Subcutaneous abdominal adipose tissue (tissue), 5 donors: ENCODE results near the gene TCTN1.
"Not testable (repeated sequence)": the region's sequence is repeated elsewhere in the genome, so short reads cannot be mapped to it uniquely, and the experiment has no call there.

Experiments
- H3K27ac ChIP-seq: one replicate; pipeline ENCODE4 v1.7.0; 2013; ENCODE audit warnings: low read depth, mild to moderate bottlenecking, inconsistent platforms, low read length, moderate library complexity
- H3K27me3 ChIP-seq, 5 donors: one replicate each; pipeline ENCODE4 v1.7.0; 2013; ENCODE audit warnings: low read length in 5 of 5, inconsistent platforms in 1 of 5; ENCODE audit not compliant: control insufficient read depth in 5 of 5, insufficient read depth in 4 of 5
- H3K36me3 ChIP-seq, 5 donors: one replicate each; pipeline ENCODE4 v1.7.0; 2013; ENCODE audit warnings: low read length in 5 of 5; ENCODE audit not compliant: control insufficient read depth in 5 of 5, insufficient read depth in 5 of 5
- H3K4me1 ChIP-seq, 5 donors: one replicate each; pipeline ENCODE4 v1.7.0; 2013; ENCODE audit warnings: low read length in 5 of 5, mild to moderate bottlenecking in 3 of 5, moderate library complexity in 1 of 5; ENCODE audit not compliant: control insufficient read depth in 5 of 5, insufficient read depth in 5 of 5
- H3K4me3 ChIP-seq, 5 donors: one replicate each; pipeline ENCODE4 v1.7.0; 2013; ENCODE audit warnings: low read length in 5 of 5, low read depth in 1 of 5
- H3K9ac ChIP-seq, 5 donors: one replicate each; pipeline ENCODE4 v1.7.0; 2013; ENCODE audit warnings: low read length in 5 of 5, mild to moderate bottlenecking in 4 of 5, moderate library complexity in 3 of 5
- H3K9me3 ChIP-seq, 5 donors: one replicate each; pipeline ENCODE4 v1.7.0; 2013; ENCODE audit warnings: low read length in 5 of 5; ENCODE audit not compliant: control insufficient read depth in 5 of 5
- donor health status: healthy.
- donor health status: healthy.
- donor health status: healthy.
- donor health status: healthy.
- donor health status: healthy.

Gene TCTN1

DNA sequence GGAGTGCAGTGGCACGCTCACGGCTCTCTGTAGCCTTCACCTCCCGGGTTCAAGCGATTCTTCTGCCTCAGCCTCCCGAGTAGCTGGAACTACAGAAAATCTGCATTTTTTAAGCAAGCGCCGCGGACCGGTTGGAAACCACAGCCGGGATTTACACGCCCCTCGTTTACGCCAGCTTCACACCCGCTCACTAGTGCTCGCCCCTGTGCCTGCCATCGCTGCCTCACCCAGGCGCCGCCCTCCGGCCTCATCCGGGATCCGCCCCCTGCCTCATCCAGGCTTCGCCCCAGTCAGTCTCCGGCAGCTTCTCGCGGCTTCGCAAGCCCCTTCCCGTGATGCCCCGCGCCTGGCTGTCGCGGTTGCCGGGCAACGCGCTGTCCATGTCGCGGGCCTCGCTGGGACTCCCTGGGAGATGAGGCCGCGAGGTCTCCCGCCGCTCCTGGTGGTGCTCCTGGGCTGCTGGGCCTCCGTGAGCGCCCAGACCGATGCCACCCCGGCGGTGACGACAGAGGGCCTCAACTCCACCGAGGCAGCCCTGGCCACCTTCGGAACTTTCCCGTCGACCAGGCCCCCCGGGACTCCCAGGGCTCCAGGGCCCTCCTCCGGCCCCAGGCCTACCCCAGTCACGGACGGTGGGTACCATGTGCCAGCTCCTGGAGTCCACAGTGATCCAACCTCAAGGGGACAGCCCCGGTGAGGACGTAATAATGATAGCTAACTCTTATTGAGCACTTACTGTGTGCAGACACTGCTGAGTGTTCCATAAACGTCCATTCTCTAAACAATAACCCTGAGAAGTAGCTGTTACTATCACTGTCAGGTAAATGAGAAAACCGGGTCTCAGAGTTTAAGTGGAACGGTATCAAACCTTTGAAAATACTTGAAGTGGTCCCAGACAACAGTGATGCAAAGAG is at the start of gene TCTN1:
TCTN1 (plus strand) TSS at position 359 of the 914 bp plus-strand sequence; CDS start at position 413, 54 bp downstream.
- Histone ChIP-seq H3K9me3 (no peaks in the 10 kb centered on the region), H3K4me3 (peak within 1 kb of the TSS; percentile 61 to 87 (median 78)), H3K36me3 (peaks cover 0 to 5% (median 3%) of the 10 kb centered on the region in 5 donors), H3K27ac (peak within 1 kb of the TSS; percentile 72), H3K4me1 (peaks cover 0 to 14% (median 11%) of the 10 kb centered on the region in 5 donors), H3K9ac (peak within 1 kb of the TSS; percentile 39 to 81 (median 57)), H3K27me3 (no peaks in the 10 kb centered on the region)

DNA sequence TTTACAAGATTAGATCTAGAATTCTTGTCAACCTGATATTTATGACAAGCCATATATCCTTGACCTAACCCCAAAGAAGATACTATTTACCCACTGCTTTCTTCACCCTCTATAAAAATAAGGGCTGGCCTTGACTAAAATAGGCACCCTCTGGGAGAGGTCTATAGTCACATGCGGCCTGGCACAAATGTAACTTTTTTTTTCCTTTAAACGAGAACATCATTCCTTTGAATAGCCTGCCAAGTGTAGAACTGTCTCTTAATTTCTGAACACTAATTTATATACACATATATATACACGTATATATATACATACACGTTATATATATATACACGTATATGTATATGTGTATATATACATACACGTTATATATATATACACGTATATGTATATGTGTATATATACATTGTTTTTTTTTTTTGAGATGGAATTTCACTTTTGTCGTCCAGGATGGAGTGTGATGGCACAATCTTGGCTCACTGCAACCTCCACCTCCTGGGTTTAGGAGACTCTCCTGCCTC is 49.4 kb upstream of the TCTN1 start:
- H3K36me3 ChIP-seq, result no peaks in the 10 kb centered on the region
- peak overlapping the region in 2 of 5 donors; percentile 41 to 57 for H3K9ac ChIP-seq
- peaks cover 0 to 3% (median 0%) of the 10 kb centered on the region in 5 donors for H3K9me3 ChIP-seq
- no peak overlapping the region for H3K4me3 ChIP-seq
- H3K27ac ChIP-seq, result peak overlapping the region; percentile 92
- H3K4me1 ChIP-seq, result peaks cover 2 to 57% (median 43%) of the 10 kb centered on the region in 5 donors
- no peaks in the 10 kb centered on the region for H3K27me3 ChIP-seq

- H3K9me3 ChIP-seq, result peaks cover 0 to 3% (median 0%) of the 10 kb centered on the region in 5 donors
- no peaks in the 10 kb centered on the region for H3K36me3 ChIP-seq
- H3K4me3 ChIP-seq, result no peak overlapping the region
- no peak overlapping the region for H3K9ac ChIP-seq
- H3K27me3 ChIP-seq, result no peaks in the 10 kb centered on the region
- no peak overlapping the region for H3K27ac ChIP-seq
- peaks cover 2 to 43% (median 34%) of the 10 kb centered on the region in 5 donors for H3K4me1 ChIP-seq
Measured at GRCh38 chr12:110565894-110566871, 47.7 kb upstream of the TCTN1 start.

GRCh38 chr12:110566993-110567392 is 46.9 kb upstream of the TCTN1 start:
- Histone ChIP-seq H3K36me3 (no peaks in the 10 kb centered on the region), H3K27me3 (no peaks in the 10 kb centered on the region), H3K9ac (no peak overlapping the region), H3K4me1 (peaks cover 0 to 36% (median 26%) of the 10 kb centered on the region in 5 donors), H3K4me3 (no peak overlapping the region), H3K27ac (peak overlapping the region; percentile 12), H3K9me3 (peaks cover 2 to 11% (median 5%) of the 10 kb centered on the region in 5 donors)

GRCh38 chr12:110568752-110569151 is 45.2 kb upstream of the TCTN1 start:
- H3K27ac ChIP-seq, result no peak overlapping the region
- no peak overlapping the region for H3K4me3 ChIP-seq
- H3K36me3 ChIP-seq, result no peaks in the 10 kb centered on the region
- no peaks in the 10 kb centered on the region for H3K27me3 ChIP-seq
- H3K9ac ChIP-seq, result no peak overlapping the region
- peaks cover 2 to 11% (median 5%) of the 10 kb centered on the region in 5 donors for H3K9me3 ChIP-seq
- H3K4me1 ChIP-seq, result peaks cover 0 to 22% (median 11%) of the 10 kb centered on the region in 5 donors

GRCh38 chr12:110569838-110570237 is 44.1 kb upstream of the TCTN1 start:
- H3K4me3 ChIP-seq, H3K36me3 ChIP-seq, H3K27ac ChIP-seq, H3K9ac ChIP-seq, H3K27me3 ChIP-seq: not testable (repeated sequence)
- peaks cover 2 to 11% (median 5%) of the 10 kb centered on the region in 5 donors for H3K9me3 ChIP-seq
- peaks cover 0 to 23% (median 6%) of the 10 kb centered on the region in 5 donors for H3K4me1 ChIP-seq

DNA sequence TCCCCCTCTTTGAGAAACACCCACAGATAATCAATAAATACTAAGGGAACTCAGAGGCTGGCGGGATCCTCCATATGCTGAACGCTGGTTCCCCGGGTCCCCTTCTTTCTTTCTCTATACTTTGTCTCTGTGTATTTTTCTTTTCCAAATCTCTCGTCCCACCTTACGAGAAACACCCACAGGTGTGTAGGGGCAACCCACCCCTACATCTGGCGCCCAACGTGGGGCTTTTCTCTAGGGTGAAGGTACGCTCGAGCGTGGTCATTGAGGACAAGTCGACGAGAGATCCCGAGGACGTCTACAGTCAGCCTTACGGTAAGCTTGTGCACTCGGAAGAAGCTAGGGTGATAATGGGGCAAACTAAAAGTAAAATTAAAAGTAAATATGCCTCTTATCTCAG is 43.1 kb upstream of the TCTN1 start:
- H3K27me3 ChIP-seq, H3K27ac ChIP-seq, H3K36me3 ChIP-seq, H3K4me3 ChIP-seq, H3K9ac ChIP-seq: not testable (repeated sequence)
- Histone ChIP-seq H3K4me1 (peaks cover 0 to 32% (median 13%) of the 10 kb centered on the region in 5 donors), H3K9me3 (peaks cover 2 to 11% (median 5%) of the 10 kb centered on the region in 5 donors)

- Histone ChIP-seq H3K9ac (peak overlapping the region in 1 of 5 donors; percentile 42), H3K27me3 (no peaks in the 10 kb centered on the region), H3K4me1 (peaks cover 0 to 42% (median 28%) of the 10 kb centered on the region in 5 donors), H3K9me3 (peaks cover 2 to 11% (median 5%) of the 10 kb centered on the region in 5 donors), H3K27ac (peak overlapping the region; percentile 67), H3K36me3 (no peaks in the 10 kb centered on the region), H3K4me3 (no peak overlapping the region)
Measured at GRCh38 chr12:110574044-110574443, 39.9 kb upstream of the TCTN1 start.

DNA sequence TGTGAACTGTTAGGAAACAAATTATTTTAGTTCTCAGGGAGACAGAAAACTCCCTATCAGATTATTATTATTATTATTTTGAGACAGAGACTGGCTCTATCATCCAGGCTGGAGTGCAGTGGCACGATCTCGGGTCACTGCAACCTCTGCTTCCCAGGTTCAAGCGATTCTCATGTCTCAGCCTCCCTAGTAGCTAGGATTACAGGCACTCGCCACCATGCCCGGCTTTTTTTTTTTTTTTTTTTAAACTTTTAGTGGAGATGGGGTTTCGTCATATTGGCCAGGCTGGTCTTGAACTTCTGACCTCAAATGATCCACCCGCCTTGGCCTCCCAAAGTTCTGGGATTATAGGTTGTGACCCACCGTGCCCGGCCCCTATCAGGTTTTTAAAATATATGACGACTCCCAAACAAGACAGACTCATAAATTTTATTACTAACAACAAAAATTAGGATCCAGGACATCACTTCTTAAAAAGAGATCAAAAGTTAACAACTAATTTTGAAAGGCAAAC is 39.2 kb upstream of the TCTN1 start:
- Histone ChIP-seq H3K4me1 (peaks cover 0 to 47% (median 28%) of the 10 kb centered on the region in 5 donors), H3K27ac (peak overlapping the region; percentile 67), H3K9ac (peak overlapping the region in 1 of 5 donors; percentile 46)
- H3K9me3 ChIP-seq, H3K27me3 ChIP-seq, H3K4me3 ChIP-seq, H3K36me3 ChIP-seq: not testable (repeated sequence)
